ENCODE results near the gene CDK2AP2.

DNA sequence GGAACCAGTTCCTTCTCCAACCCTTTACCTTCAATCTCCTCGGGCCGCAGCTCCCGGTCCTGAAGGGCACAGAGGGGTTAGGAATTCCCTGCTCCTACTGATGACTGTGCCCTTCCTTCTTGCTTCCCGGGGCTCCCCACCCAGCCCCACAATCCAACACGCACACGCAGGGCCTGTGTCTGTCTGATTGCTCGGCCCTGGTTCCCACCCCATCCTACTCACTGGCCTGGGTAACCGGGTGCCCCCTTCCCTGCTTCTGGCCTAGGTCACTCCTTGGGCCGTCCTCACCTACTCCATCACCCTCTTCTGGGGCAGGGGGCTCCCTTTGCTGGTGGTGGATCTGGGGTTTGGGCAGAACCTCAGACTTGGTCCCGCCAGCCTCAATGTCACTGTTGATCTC is 14.0 kb upstream of the CDK2AP2 start:
- TF ChIP-seq RARB (CRISPR knock-in tag; IDR thresholded peaks at IDR 0.05) (no peak), PPARA (CRISPR knock-in tag; IDR thresholded peaks at IDR 0.05; ENCODE audit: borderline replicate concordance) (no peak), ARNTL (CRISPR knock-in tag; IDR thresholded peaks at IDR 0.05; ENCODE audit: borderline replicate concordance, low read depth) (no peak), ZFP3 (CRISPR knock-in tag; IDR thresholded peaks at IDR 0.05) (no peak), GLIS3 (CRISPR knock-in tag; IDR thresholded peaks at IDR 0.05) (no peak), ZFP30 (CRISPR knock-in tag; IDR thresholded peaks at IDR 0.05) (no peak), CSDC2 (CRISPR knock-in tag; IDR thresholded peaks at IDR 0.05) (no peak), TCF4 (CRISPR knock-in tag; IDR thresholded peaks at IDR 0.05; ENCODE audit: borderline replicate concordance) (no peak), ZNF565 (CRISPR knock-in tag; conservative IDR thresholded peaks at IDR 0.05; ENCODE audit: low read depth) (no peak), SNAI2 (CRISPR knock-in tag; IDR thresholded peaks at IDR 0.05) (no peak), ZNF8 (CRISPR knock-in tag; IDR thresholded peaks at IDR 0.05) (no peak)
- TF ChIP-seq, protein P1, sequence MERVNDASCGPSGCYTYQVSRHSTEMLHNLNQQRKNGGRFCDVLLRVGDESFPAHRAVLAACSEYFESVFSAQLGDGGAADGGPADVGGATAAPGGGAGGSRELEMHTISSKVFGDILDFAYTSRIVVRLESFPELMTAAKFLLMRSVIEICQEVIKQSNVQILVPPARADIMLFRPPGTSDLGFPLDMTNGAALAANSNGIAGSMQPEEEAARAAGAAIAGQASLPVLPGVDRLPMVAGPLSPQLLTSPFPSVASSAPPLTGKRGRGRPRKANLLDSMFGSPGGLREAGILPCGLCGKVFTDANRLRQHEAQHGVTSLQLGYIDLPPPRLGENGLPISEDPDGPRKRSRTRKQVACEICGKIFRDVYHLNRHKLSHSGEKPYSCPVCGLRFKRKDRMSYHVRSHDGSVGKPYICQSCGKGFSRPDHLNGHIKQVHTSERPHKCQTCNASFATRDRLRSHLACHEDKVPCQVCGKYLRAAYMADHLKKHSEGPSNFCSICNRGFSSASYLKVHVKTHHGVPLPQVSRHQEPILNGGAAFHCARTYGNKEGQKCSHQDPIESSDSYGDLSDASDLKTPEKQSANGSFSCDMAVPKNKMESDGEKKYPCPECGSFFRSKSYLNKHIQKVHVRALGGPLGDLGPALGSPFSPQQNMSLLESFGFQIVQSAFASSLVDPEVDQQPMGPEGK (CRISPR knock-in tag; IDR thresholded peaks at IDR 0.05; ENCODE audit: borderline replicate concordance), result no peak
- TF ChIP-seq, protein P2, sequence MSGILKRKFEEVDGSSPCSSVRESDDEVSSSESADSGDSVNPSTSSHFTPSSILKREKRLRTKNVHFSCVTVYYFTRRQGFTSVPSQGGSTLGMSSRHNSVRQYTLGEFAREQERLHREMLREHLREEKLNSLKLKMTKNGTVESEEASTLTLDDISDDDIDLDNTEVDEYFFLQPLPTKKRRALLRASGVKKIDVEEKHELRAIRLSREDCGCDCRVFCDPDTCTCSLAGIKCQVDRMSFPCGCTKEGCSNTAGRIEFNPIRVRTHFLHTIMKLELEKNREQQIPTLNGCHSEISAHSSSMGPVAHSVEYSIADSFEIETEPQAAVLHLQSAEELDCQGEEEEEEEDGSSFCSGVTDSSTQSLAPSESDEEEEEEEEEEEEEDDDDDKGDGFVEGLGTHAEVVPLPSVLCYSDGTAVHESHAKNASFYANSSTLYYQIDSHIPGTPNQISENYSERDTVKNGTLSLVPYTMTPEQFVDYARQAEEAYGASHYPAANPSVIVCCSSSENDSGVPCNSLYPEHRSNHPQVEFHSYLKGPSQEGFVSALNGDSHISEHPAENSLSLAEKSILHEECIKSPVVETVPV (CRISPR knock-in tag; IDR thresholded peaks at IDR 0.05), result no peak
- TF ChIP-seq, protein P3, sequence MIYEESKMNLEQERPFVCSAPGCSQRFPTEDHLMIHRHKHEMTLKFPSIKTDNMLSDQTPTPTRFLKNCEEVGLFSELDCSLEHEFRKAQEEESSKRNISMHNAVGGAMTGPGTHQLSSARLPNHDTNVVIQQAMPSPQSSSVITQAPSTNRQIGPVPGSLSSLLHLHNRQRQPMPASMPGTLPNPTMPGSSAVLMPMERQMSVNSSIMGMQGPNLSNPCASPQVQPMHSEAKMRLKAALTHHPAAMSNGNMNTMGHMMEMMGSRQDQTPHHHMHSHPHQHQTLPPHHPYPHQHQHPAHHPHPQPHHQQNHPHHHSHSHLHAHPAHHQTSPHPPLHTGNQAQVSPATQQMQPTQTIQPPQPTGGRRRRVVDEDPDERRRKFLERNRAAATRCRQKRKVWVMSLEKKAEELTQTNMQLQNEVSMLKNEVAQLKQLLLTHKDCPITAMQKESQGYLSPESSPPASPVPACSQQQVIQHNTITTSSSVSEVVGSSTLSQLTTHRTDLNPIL (CRISPR knock-in tag; IDR thresholded peaks at IDR 0.05; ENCODE audit: low read depth), result no peak

Data from SK-N-SH treated with all-trans-retinoic acid at 6 μM for 48 hours (cell line).